SK-N-SH (cell line): ENCODE measurements around the gene SLC25A53. TPM values are rescaled to one million over a fixed set of nuclear protein-coding genes. Genes with fewer than 3 reads are reported as not detected.

Experiments used
- CTCF ChIA-PET: fragments of 300-600, 350-600 bp; formaldehyde crosslinking; extraction: SDS; loops from one replicate; lab custom pipeline; 2021; lab: Yijun Ruan, JAX
- POLR2A ChIA-PET: fragments of 350-600 bp; sonication (Branson Sonifier 250); formaldehyde crosslinking; extraction: SDS; loops from one replicate; lab custom pipeline; 2020; ENCODE audit warnings: antibody characterized with exemption, inconsistent platforms; lab: Yijun Ruan, JAX
- DNase-seq: peaks from one replicate; pipeline ENCODE4 v3.0.0; 2012
- H2AFZ ChIP-seq: fragments of 200-600 bp; sonication (generic); 2 replicates; pipeline ENCODE4 v1.8.1; 2016; ENCODE audit warnings: antibody characterized with exemption, mild to moderate bottlenecking, low read depth
- H3F3A ChIP-seq: fragments of 200-600 bp; sonication (generic); replicated peaks from 2 replicates; pipeline ENCODE3; 2016; ENCODE audit warnings: antibody characterized with exemption, mild to moderate bottlenecking; ENCODE audit not compliant: insufficient read depth
- H3K27ac ChIP-seq, 2 experiments: fragments of 200-500 bp in 1 of 2; fragments of 200-600 bp in 1 of 2; sonication (Bioruptor generic) in 1 of 2; sonication (generic), shearing (Covaris generic) in 1 of 2; 2 replicates each; pipeline versions ENCODE4 v1.5.1 to v1.6.1; 2014 to 2016; ENCODE audit warnings: low read depth in 2 of 2, inconsistent platforms in 1 of 2, low read length in 1 of 2, mild to moderate bottlenecking in 1 of 2, mixed read lengths in 1 of 2
- H3K27me3 ChIP-seq: fragments of 200-600 bp; sonication (generic), shearing (Covaris generic); 2 replicates; pipeline ENCODE4 v1.6.1; 2016; ENCODE audit warnings: mixed run types; ENCODE audit not compliant: insufficient read depth
- H3K36me3 ChIP-seq, 2 experiments: fragments of 200-500 bp in 1 of 2; fragments of 200-600 bp in 1 of 2; sonication (Bioruptor generic) in 1 of 2; sonication (generic) in 1 of 2; replicated peaks in 1 of 2; 2 replicates each; pipeline versions ENCODE3 to v1.5.1; 2014 to 2016; ENCODE audit warnings: low read length in 1 of 2, mild to moderate bottlenecking in 1 of 2; ENCODE audit not compliant: insufficient read depth in 2 of 2, control insufficient read depth in 1 of 2
- H3K4me1 ChIP-seq, 2 experiments: fragments of 200-500 bp in 1 of 2; fragments of 200-600 bp in 1 of 2; sonication (Bioruptor generic) in 1 of 2; sonication (generic), shearing (Covaris generic) in 1 of 2; 2 replicates each; pipeline versions ENCODE4 v1.5.1 to v1.6.1; 2014 to 2016; ENCODE audit warnings: low read depth in 1 of 2, low read length in 1 of 2, mixed run types in 1 of 2; ENCODE audit not compliant: insufficient read depth in 2 of 2, control insufficient read depth in 1 of 2
- H3K4me2 ChIP-seq: fragments of 200-600 bp; sonication (generic), shearing (Covaris generic); 2 replicates; pipeline ENCODE4 v1.6.1; 2017; ENCODE audit warnings: mixed run types
- H3K4me3 ChIP-seq, 2 experiments: fragments of 200-500 bp in 1 of 2; fragments of 200-600 bp in 1 of 2; sonication (Bioruptor generic) in 1 of 2; sonication (generic), shearing (Covaris generic) in 1 of 2; 2 replicates each; pipeline versions ENCODE4 v1.5.1 to v1.8.1; 2014 to 2016; ENCODE audit warnings: low read depth in 2 of 2, inconsistent platforms in 1 of 2, low read length in 1 of 2, mild to moderate bottlenecking in 1 of 2, mixed read lengths in 1 of 2, moderate library complexity in 1 of 2
- H3K79me2 ChIP-seq: fragments of 200-600 bp; sonication (generic); 2 replicates; pipeline ENCODE4 v1.8.1; 2017; ENCODE audit warnings: mild to moderate bottlenecking; ENCODE audit not compliant: insufficient read depth
- H3K9ac ChIP-seq: fragments of 200-600 bp; sonication (generic); 2 replicates; pipeline ENCODE4 v1.6.1; 2017; ENCODE audit warnings: mixed run types
- H3K9me2 ChIP-seq: fragments of 200-600 bp; sonication (generic); 2 replicates; pipeline ENCODE4 v1.6.1; 2017; ENCODE audit warnings: mixed run types
- H3K9me3 ChIP-seq: fragments of 200-600 bp; sonication (generic); 2 replicates; pipeline ENCODE4 v1.6.1; 2017; ENCODE audit warnings: mixed run types, mild to moderate bottlenecking, moderate library complexity
- H4K20me1 ChIP-seq: fragments of 200-600 bp; sonication (generic); 2 replicates; pipeline ENCODE4 v1.6.1; 2017; ENCODE audit warnings: mild to moderate bottlenecking, mixed run types; ENCODE audit not compliant: insufficient read depth
- ELF1 ChIP-seq: IDR thresholded peaks from 2 replicates; pipeline ENCODE4 v1.4.0; 2012
- EZH2phosphoT487 ChIP-seq: fragments of 200-600 bp; sonication (generic); IDR thresholded peaks from 2 replicates; pipeline ENCODE4 v1.6.1; 2017; ENCODE audit warnings: low read depth, mixed run types, mild to moderate bottlenecking, antibody characterized with exemption, moderate library complexity, borderline replicate concordance
- GATA2 ChIP-seq: sonication (generic); formaldehyde crosslinking; IDR thresholded peaks from 2 replicates; pipeline ENCODE4 v1.5.0; 2020; ENCODE audit warnings: mild to moderate bottlenecking, missing genetic modification reagents
- JUND ChIP-seq: IDR thresholded peaks from 2 replicates; pipeline ENCODE4 v1.4.0; 2012
- MXI1 ChIP-seq: IDR thresholded peaks from 2 replicates; pipeline ENCODE4 v1.6.1; 2012; ENCODE audit warnings: mild to moderate bottlenecking, low read depth, low read length, improper control_type of control experiment
- NRF1 ChIP-seq: IDR thresholded peaks from 2 replicates; pipeline ENCODE4 v1.6.1; 2012; ENCODE audit warnings: low read depth, mild to moderate bottlenecking, low read length
- RCOR1 ChIP-seq: fragments of 150-350 bp; IDR thresholded peaks from 2 replicates; pipeline ENCODE4 v1.6.1; 2017; ENCODE audit warnings: antibody characterized with exemption, low read length
- RFX5 ChIP-seq: IDR thresholded peaks from 2 replicates; pipeline ENCODE4 v1.6.1; 2012; ENCODE audit warnings: mild to moderate bottlenecking, improper control_type of control experiment, low read length
- RXRA ChIP-seq: IDR thresholded peaks from 2 replicates; pipeline ENCODE4 v1.4.0; 2012; ENCODE audit warnings: low read depth, mild to moderate bottlenecking, borderline replicate concordance
- TAF1 ChIP-seq: IDR thresholded peaks from 2 replicates; pipeline ENCODE4 v1.6.1; 2012; ENCODE audit warnings: low read depth, mild to moderate bottlenecking, low read length, moderate library complexity, borderline replicate concordance
- USF1 ChIP-seq: IDR thresholded peaks from 2 replicates; pipeline ENCODE4 v1.4.0; 2012; ENCODE audit warnings: low read depth, borderline replicate concordance
- YY1 ChIP-seq: IDR thresholded peaks from 2 replicates; pipeline ENCODE4 v1.4.0; 2012; ENCODE audit warnings: low read depth, mild to moderate bottlenecking
- ZBTB33 ChIP-seq: IDR thresholded peaks from 2 replicates; pipeline ENCODE4 v1.4.0; 2012; ENCODE audit warnings: low read depth, borderline replicate concordance
- WGBS: methylation state at CpG from one replicate; pipeline ENCODE4 v1.1.6; 2017; ENCODE audit warnings: low lambda C conversion rate; 5-methylcytosine and 5-hydroxymethylcytosine counted together
- polyA plus RNA-seq, 3 experiments: library from polyadenylated mRNA; depleted of rRNA; stranded (reverse); fragments of >200 nt; gene quantifications; 2 replicates each; pipeline ENCODE4 v1.2.3, GENCODE V29; 2012
- TF ChIP-seq, protein P1 (sequence below): IDR thresholded peaks from 2 replicates; pipeline ENCODE4; 2012
- TF ChIP-seq, protein P2 (sequence below): fragments of 150-350 bp; IDR thresholded peaks from 2 replicates; pipeline ENCODE4 v1.6.1; 2017; ENCODE audit warnings: antibody characterized with exemption, low read length, low read depth, borderline replicate concordance

Gene SLC25A53
- polyA plus RNA-seq, 1 of the 3 experiments (the other 2 are of a cell fraction) = 5.9 TPM

GRCh38 chrX:104126856-104127255, 30.0 kb downstream of the SLC25A53 start:
- Histone ChIP-seq H3K4me2 (no peak overlapping the region), H3K4me3 (no peak overlapping the region), H3K4me1 (no peaks in the 10 kb centered on the region), H3K9me3 (no peaks in the 10 kb centered on the region), H2AFZ (no peak overlapping the region), H4K20me1 (no peaks in the 10 kb centered on the region), H3K9ac (no peak overlapping the region), H3F3A (no peaks in the 10 kb centered on the region), H3K9me2 (no peaks in the 10 kb centered on the region), H3K36me3 (peaks cover 4 to 5% of the 10 kb centered on the region in 2 experiments), H3K79me2 (no peaks in the 10 kb centered on the region), H3K27ac (no peak overlapping the region), H3K27me3 (no peaks in the 10 kb centered on the region)
- WGBS = 48% methylated on average over 2 of the region's 2 CpGs
- no peak for DNase-seq
- no peak for TF ChIP-seq ZBTB33
- TF ChIP-seq, protein P1, sequence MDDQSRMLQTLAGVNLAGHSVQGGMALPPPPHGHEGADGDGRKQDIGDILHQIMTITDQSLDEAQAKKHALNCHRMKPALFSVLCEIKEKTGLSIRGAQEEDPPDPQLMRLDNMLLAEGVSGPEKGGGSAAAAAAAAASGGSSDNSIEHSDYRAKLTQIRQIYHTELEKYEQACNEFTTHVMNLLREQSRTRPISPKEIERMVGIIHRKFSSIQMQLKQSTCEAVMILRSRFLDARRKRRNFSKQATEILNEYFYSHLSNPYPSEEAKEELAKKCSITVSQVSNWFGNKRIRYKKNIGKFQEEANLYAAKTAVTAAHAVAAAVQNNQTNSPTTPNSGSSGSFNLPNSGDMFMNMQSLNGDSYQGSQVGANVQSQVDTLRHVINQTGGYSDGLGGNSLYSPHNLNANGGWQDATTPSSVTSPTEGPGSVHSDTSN = no peak
- TF ChIP-seq ELF1 = no peak
- TF ChIP-seq, protein P2, sequence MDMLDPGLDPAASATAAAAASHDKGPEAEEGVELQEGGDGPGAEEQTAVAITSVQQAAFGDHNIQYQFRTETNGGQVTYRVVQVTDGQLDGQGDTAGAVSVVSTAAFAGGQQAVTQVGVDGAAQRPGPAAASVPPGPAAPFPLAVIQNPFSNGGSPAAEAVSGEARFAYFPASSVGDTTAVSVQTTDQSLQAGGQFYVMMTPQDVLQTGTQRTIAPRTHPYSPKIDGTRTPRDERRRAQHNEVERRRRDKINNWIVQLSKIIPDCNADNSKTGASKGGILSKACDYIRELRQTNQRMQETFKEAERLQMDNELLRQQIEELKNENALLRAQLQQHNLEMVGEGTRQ = no peak
- TF ChIP-seq MXI1 = no peak
- no peak for TF ChIP-seq GATA2 (CRISPR knock-in tag)
- TF ChIP-seq RXRA = no peak
- no peak for TF ChIP-seq RCOR1
- TF ChIP-seq JUND = no peak
- no peak for TF ChIP-seq YY1
- TF ChIP-seq RFX5 = no peak
- no peak for TF ChIP-seq EZH2phosphoT487
- no peak for TF ChIP-seq USF1
- TF ChIP-seq TAF1 = no peak
- TF ChIP-seq NRF1 = no peak
- ChIA-PET POLR2A (no interaction called here), CTCF (no interaction called here)
